Upper lobe of left lung (tissue), 6 donors: ENCODE data around the gene MARCHF9. TPM values are rescaled to one million over a fixed set of nuclear protein-coding genes. Genes with fewer than 3 reads are reported as not detected.
A peak's percentile ranks its signal among the peaks of the same experiment; 100 is the strongest.

Experiments
- ATAC-seq, 2 donors: fragments of 200-7000 bp; cut with Tn5 transposase; one replicate each; pipeline ENCODE4 v1.9.1; 2022; ENCODE audit warnings: mild to moderate bottlenecking in 2 of 2, moderate library complexity in 2 of 2; ENCODE audit not compliant: low FRiP score in 2 of 2
- DNase-seq, 2 donors: peaks; one replicate each; pipeline ENCODE4 v3.0.0-alpha.2; 2019 to 2020
- H3K27ac ChIP-seq, 4 donors: fragments of 200-600 bp; sonication (generic); one replicate each; pipeline ENCODE4 v1.5.1; 2016 to 2019
- H3K27me3 ChIP-seq, 4 donors: fragments of 200-600 bp; sonication (generic); one replicate each; pipeline ENCODE4 v1.5.1; 2017 to 2019
- H3K36me3 ChIP-seq, 4 donors: fragments of 200-600 bp; sonication (generic); one replicate each; pipeline ENCODE4 v1.5.1; 2016 to 2019
- H3K4me1 ChIP-seq, 4 donors: fragments of 200-600 bp; sonication (generic); one replicate each; pipeline ENCODE4 v1.5.1; 2018 to 2019
- H3K4me3 ChIP-seq, 4 donors: fragments of 200-600 bp; sonication (generic); one replicate each; pipeline ENCODE4 v1.5.1; 2017 to 2019; ENCODE audit warnings: mild to moderate bottlenecking in 2 of 4, moderate library complexity in 1 of 4
- H3K9me3 ChIP-seq, 4 donors: fragments of 200-600 bp; sonication (generic); one replicate each; pipeline ENCODE4 v1.5.1; 2018 to 2019
- EP300 ChIP-seq, 4 donors: sonication (generic); formaldehyde crosslinking; IDR thresholded peaks; one replicate each; pipeline ENCODE4 v1.5.1; 2017; ENCODE audit warnings: antibody characterized with exemption in 4 of 4, control low read depth in 2 of 4
- POLR2A ChIP-seq, 4 donors: fragments of 450-650 bp; IDR thresholded peaks; one replicate each; pipeline ENCODE4 v1.5.1; 2016 to 2017; ENCODE audit warnings: antibody characterized with exemption in 4 of 4, mild to moderate bottlenecking in 2 of 4
- POLR2AphosphoS5 ChIP-seq, 2 donors: sonication (generic); formaldehyde crosslinking; IDR thresholded peaks; one replicate each; pipeline ENCODE4 v1.5.1; 2017; ENCODE audit warnings: antibody characterized with exemption in 2 of 2
- WGBS, 2 donors: methylation state at CpG; one replicate each; pipeline ENCODE4 v1.1.5; 2017 to 2018; 5-methylcytosine and 5-hydroxymethylcytosine counted together
- total RNA-seq, 6 donors: library from RNA; depleted of rRNA in 4 of 6; stranded (reverse); fragments of >200 nt in 4 of 6; gene quantifications; one replicate each; pipeline versions ENCODE4 v1.1.0 to v1.2.1, GENCODE V29; 2016 to 2021
- TF ChIP-seq, protein P1 (sequence below), 6 experiments: fragments of 450-650 bp in 4 of 6; fragments of 200-600 bp in 2 of 6; sonication (generic) in 2 of 6; IDR thresholded peaks; one replicate each; pipeline ENCODE4 v1.5.1; 2016 to 2019; ENCODE audit warnings: antibody characterized with exemption in 6 of 6
- donor health status: DM: no; HTN: no; CAD: no; lungs with moderate emphysema.
- donor health status: DM: no; HTN: yes; CAD: no; lungs with severe emphysema.

The MARCHF9 gene
- 10 to 100 TPM; 15.4 to 36.7 (median 21.3) TPM for total RNA-seq

GRCh38 chr12:57754411-57755193 lies at the start of gene MARCHF9:
TSS of gene MARCHF9 (plus strand) at chr12:57755103. CDS start at chr12:57755529, 426 bp downstream.
- no peaks in the 10 kb centered on the region for H3K27me3 ChIP-seq
- H3K4me3 ChIP-seq: peak within 1 kb of the TSS; percentile 53 to 90 (median 86)
- H3K27ac ChIP-seq: peak within 1 kb of the TSS; percentile 81 to 91 (median 82)
- peak in 1 of 2 donors; percentile 64 for ATAC-seq
- peaks cover 0 to 24% (median 17%) of the 10 kb centered on the region in 4 donors for H3K36me3 ChIP-seq
- H3K4me1 ChIP-seq: peaks cover 22 to 56% (median 48%) of the 10 kb centered on the region in 4 donors
- peak; percentile 90 for DNase-seq
- 1 to 2% methylated on average over 11 to 24 of the region's 41 CpGs for WGBS, 2 donors
- H3K9me3 ChIP-seq: no peaks in the 10 kb centered on the region
- TF ChIP-seq, protein P1, sequence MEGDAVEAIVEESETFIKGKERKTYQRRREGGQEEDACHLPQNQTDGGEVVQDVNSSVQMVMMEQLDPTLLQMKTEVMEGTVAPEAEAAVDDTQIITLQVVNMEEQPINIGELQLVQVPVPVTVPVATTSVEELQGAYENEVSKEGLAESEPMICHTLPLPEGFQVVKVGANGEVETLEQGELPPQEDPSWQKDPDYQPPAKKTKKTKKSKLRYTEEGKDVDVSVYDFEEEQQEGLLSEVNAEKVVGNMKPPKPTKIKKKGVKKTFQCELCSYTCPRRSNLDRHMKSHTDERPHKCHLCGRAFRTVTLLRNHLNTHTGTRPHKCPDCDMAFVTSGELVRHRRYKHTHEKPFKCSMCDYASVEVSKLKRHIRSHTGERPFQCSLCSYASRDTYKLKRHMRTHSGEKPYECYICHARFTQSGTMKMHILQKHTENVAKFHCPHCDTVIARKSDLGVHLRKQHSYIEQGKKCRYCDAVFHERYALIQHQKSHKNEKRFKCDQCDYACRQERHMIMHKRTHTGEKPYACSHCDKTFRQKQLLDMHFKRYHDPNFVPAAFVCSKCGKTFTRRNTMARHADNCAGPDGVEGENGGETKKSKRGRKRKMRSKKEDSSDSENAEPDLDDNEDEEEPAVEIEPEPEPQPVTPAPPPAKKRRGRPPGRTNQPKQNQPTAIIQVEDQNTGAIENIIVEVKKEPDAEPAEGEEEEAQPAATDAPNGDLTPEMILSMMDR (IDR thresholded peaks at IDR 0.05): no peak
- no peak for TF ChIP-seq POLR2AphosphoS5 (IDR thresholded peaks at IDR 0.05)
- TF ChIP-seq POLR2A (IDR thresholded peaks at IDR 0.05): peak in 1 of 4 donors; percentile 29
- TF ChIP-seq EP300 (IDR thresholded peaks at IDR 0.05): no peak

DNA sequence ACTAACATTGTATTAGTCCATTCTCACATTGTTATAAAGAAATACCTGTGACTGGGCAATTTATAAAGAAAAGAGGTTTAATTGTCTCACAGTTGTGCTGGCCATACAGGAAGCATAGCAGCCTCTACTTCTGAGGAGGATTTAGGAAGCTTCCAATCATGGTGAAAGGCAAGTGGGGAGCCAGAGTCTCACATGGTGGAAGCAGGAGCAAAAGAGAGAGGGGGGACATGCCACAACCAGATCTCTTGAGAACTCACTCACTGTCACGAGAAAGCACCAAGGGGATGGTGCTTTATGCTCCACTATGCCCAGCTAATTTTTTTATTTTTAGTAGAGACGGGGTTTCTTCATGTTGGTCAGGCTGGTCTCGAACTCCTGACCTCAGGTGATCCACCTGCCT lies 47.7 kb upstream of the MARCHF9 start:
- peaks cover 0 to 8% (median 0%) of the 10 kb centered on the region in 4 donors for H3K9me3 ChIP-seq
- 79 to 94% methylated on average over 3 of the region's 3 CpGs for WGBS, 2 donors
- no peak for DNase-seq
- no peak overlapping the region for H3K27ac ChIP-seq
- H3K27me3 ChIP-seq: no peaks in the 10 kb centered on the region
- H3K36me3 ChIP-seq: peaks cover 5 to 68% (median 25%) of the 10 kb centered on the region in 4 donors
- ATAC-seq: no peak
- no peaks in the 10 kb centered on the region for H3K4me1 ChIP-seq
- no peak for TF ChIP-seq POLR2AphosphoS5 (IDR thresholded peaks at IDR 0.05)
- no peak for TF ChIP-seq POLR2A (IDR thresholded peaks at IDR 0.05)
- TF ChIP-seq, protein P1 (IDR thresholded peaks at IDR 0.05): no peak
- TF ChIP-seq EP300 (IDR thresholded peaks at IDR 0.05): no peak
- H3K4me3 ChIP-seq: no peak overlapping the region

DNA sequence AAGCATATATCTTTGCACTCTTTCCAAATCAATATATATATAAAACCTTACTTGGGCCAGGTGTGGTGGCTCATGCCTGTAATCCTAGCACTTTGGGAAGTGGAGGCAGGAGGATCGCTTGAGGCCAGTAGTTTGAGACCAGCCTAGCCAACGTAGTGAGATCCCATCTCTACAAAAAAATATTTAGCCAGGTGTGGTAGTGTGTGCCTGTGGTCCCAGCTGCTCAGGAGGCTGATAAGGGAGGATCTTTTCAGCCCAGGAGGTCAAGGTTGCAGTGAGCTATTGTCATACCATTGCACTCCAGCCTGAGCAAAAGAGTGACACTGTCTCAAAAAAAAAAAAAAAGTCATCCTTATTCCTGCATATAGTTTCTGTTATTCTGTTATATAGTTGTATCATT lies 46.6 kb upstream of the MARCHF9 start:
- Histone ChIP-seq H3K36me3 (peaks cover 5 to 68% (median 16%) of the 10 kb centered on the region in 4 donors), H3K4me1 (no peaks in the 10 kb centered on the region)
- WGBS, 2 donors: 95 to 100% methylated on average over 2 of the region's 2 CpGs

DNA sequence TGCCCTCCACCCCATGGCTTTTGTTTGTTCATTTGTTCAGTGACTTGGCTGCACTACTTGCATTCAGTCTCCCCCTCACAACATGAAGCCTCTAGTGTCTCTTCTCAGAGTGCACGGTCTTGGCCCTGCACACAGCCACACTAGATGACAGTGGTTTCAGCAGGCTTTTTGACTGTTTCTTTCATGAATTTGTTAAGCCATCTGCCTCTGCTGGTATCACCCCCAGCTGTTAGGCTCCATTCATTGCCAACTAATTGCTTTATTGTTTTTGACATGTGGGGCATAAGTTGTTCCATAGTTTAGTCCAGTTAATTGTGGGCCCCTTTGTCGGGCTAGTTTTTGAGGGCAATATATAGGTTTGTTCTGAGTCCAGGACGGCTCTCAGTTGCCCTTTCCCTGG lies 42.2 kb upstream of the MARCHF9 start:
- no peak overlapping the region for H3K27ac ChIP-seq
- DNase-seq (no peak), ATAC-seq (no peak)
- WGBS, 2 donors: 96 to 100% methylated on average over 3 of the region's 3 CpGs
- H3K36me3 ChIP-seq: peaks cover 13 to 76% (median 28%) of the 10 kb centered on the region in 4 donors
- TF ChIP-seq, protein P1 (IDR thresholded peaks at IDR 0.05): no peak
- no peak for TF ChIP-seq EP300 (IDR thresholded peaks at IDR 0.05)
- no peak for TF ChIP-seq POLR2AphosphoS5 (IDR thresholded peaks at IDR 0.05)
- TF ChIP-seq POLR2A (IDR thresholded peaks at IDR 0.05): no peak
- H3K4me3 ChIP-seq: no peak overlapping the region
- no peaks in the 10 kb centered on the region for H3K4me1 ChIP-seq
- H3K27me3 ChIP-seq: no peaks in the 10 kb centered on the region
- H3K9me3 ChIP-seq: no peaks in the 10 kb centered on the region

More for the DNA sequence above, 46.6 kb upstream of the MARCHF9 start:
- TF ChIP-seq EP300 (IDR thresholded peaks at IDR 0.05) (no peak), POLR2A (IDR thresholded peaks at IDR 0.05) (no peak), POLR2AphosphoS5 (IDR thresholded peaks at IDR 0.05) (no peak)
- TF ChIP-seq, protein P1 (IDR thresholded peaks at IDR 0.05): no peak
- no peak for DNase-seq
- Histone ChIP-seq H3K27ac (no peak overlapping the region), H3K9me3 (peaks cover 0 to 8% (median 0%) of the 10 kb centered on the region in 4 donors), H3K4me3 (no peak overlapping the region), H3K27me3 (no peaks in the 10 kb centered on the region)
- no peak for ATAC-seq
